ENCODE data around the gene PI4KA. TPM values are rescaled to one million over a fixed set of nuclear protein-coding genes. Genes with fewer than 3 reads are reported as not detected.

PI4KA gene
- total and polyA plus RNA-seq, 10 donors: 29.8 to 143 (median 108) TPM

DNA sequence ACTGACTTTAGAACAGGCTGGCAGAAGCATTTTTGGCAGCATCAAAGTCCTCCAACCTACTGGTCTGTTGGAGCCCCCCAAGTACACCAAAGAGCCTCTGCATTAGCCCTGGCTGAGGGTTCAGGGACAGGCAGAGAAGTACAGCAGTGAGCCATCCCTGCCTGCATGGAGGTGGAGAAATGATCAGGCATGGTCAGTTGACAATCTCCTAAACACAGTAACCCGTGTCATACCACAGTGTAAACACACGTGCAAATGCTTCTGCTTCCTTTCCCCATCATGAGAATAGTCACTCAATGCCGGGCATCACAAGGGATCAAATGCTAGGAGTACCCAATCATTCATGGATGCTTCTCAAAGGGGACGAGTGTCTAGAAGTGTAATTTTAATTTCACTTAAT, 76.5 kb downstream of the PI4KA start:
- intact Hi-C loops (cut with DNase I; ENCODE audit: low total_unique reads): no loop called here
- TF ChIP-seq, protein P1, sequence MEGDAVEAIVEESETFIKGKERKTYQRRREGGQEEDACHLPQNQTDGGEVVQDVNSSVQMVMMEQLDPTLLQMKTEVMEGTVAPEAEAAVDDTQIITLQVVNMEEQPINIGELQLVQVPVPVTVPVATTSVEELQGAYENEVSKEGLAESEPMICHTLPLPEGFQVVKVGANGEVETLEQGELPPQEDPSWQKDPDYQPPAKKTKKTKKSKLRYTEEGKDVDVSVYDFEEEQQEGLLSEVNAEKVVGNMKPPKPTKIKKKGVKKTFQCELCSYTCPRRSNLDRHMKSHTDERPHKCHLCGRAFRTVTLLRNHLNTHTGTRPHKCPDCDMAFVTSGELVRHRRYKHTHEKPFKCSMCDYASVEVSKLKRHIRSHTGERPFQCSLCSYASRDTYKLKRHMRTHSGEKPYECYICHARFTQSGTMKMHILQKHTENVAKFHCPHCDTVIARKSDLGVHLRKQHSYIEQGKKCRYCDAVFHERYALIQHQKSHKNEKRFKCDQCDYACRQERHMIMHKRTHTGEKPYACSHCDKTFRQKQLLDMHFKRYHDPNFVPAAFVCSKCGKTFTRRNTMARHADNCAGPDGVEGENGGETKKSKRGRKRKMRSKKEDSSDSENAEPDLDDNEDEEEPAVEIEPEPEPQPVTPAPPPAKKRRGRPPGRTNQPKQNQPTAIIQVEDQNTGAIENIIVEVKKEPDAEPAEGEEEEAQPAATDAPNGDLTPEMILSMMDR (IDR thresholded peaks at IDR 0.05 in 8 of 11, conservative IDR thresholded peaks at IDR 0.05 in 3 of 11): no peak
- TF ChIP-seq POLR2AphosphoS5 (IDR thresholded peaks at IDR 0.05) (no peak), POLR2A (IDR thresholded peaks at IDR 0.05) (no peak)
- DNase-seq: no peak
- Histone ChIP-seq H3K27me3 (replicated peaks in 1 of 7) (no peaks in the 10 kb centered on the region), H3K9me3 (no peaks in the 10 kb centered on the region), H3K4me1 (peaks cover 0 to 24% (median 14%) of the 10 kb centered on the region in 6 donors), H3K27ac (no peak overlapping the region), H3K36me3 (peaks cover 0 to 91% (median 19%) of the 10 kb centered on the region in 6 donors), H3K4me3 (no peak overlapping the region)
- 80 to 96% (median 91%) methylated on average over 4 of the region's 4 CpGs for WGBS, 5 donors

DNA sequence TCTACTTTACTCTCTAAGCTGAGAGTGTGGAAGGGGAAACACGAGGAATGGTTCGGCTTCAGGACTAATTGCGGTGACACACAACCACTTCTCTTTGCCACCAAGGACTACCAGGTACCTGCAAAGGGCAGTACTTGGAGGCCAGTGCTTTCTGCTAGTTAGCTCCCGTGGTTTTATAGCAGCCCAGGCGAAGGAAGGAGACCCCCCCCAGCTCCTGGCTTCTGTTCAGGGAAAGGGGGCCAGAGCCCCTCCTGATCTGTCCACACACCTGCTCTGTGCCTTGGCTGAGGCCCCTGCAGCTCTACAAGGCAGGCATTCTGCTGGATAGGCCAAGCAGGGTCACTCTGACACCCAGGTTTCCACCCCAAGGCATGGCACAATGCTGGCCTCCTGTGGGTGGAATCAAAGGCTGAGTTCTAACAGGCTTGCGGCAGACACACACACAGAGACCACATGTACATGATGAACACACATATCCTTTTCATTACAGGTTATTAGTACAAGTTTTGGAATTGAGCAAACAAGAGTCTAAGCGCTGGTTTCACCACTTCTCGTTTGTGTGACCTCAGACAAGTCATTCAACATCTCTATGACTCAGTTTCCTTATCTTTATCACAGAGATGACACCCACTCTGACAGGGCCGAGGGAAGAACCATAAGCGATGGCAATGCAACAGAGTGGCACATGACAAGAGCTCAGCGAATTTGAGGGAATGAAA, 77.2 kb downstream of the PI4KA start:
- no peak overlapping the region for H3K4me3 ChIP-seq
- intact Hi-C loops (cut with DNase I; ENCODE audit: low total_unique reads): no loop called here
- peaks cover 0 to 24% (median 14%) of the 10 kb centered on the region in 6 donors for H3K4me1 ChIP-seq
- TF ChIP-seq POLR2A (IDR thresholded peaks at IDR 0.05) (no peak), POLR2AphosphoS5 (IDR thresholded peaks at IDR 0.05) (no peak)
- TF ChIP-seq, protein P1 (IDR thresholded peaks at IDR 0.05 in 8 of 11, conservative IDR thresholded peaks at IDR 0.05 in 3 of 11): no peak
- peak overlapping the region in 1 of 8 donors; percentile 4 for H3K27ac ChIP-seq
- WGBS, 5 donors: 79 to 92% (median 82%) methylated on average over 11 of the region's 11 CpGs
- H3K36me3 ChIP-seq: peaks cover 0 to 86% (median 17%) of the 10 kb centered on the region in 6 donors
- DNase-seq: no peak
- no peaks in the 10 kb centered on the region for H3K27me3 ChIP-seq (replicated peaks in 1 of 7)
- H3K9me3 ChIP-seq: no peaks in the 10 kb centered on the region

DNA sequence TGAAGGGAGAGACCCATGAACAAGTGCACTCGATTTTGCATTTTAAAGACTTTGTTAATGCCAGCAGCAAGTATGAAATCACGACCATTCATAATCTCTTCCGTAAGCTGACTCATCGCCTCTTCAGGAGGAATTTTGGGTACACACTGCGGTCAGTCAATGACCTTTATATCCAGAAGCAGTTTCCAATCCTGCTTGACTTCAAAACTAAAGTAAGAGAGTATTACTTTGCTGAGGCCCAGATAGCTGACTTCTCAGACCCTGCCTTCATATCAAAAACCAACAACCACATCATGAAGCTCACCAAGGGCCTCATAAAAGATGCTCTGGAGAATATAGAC, 78.8 kb downstream of the PI4KA start:
- Histone ChIP-seq H3K9me3 (no peaks in the 10 kb centered on the region), H3K4me3 (no peak overlapping the region), H3K4me1 (peaks cover 0 to 19% (median 14%) of the 10 kb centered on the region in 6 donors), H3K27ac (no peak overlapping the region), H3K27me3 (replicated peaks in 1 of 7) (no peaks in the 10 kb centered on the region), H3K36me3 (peaks cover 0 to 84% (median 19%) of the 10 kb centered on the region in 6 donors)
- TF ChIP-seq POLR2AphosphoS5 (IDR thresholded peaks at IDR 0.05) (no peak), POLR2A (IDR thresholded peaks at IDR 0.05) (no peak)
- TF ChIP-seq, protein P1 (IDR thresholded peaks at IDR 0.05 in 8 of 11, conservative IDR thresholded peaks at IDR 0.05 in 3 of 11): no peak
- DNase-seq: no peak
- intact Hi-C loops (cut with DNase I; ENCODE audit: low total_unique reads): no loop called here
- WGBS, 5 donors: 93 to 97% (median 95%) methylated on average over 5 of the region's 5 CpGs

DNA sequence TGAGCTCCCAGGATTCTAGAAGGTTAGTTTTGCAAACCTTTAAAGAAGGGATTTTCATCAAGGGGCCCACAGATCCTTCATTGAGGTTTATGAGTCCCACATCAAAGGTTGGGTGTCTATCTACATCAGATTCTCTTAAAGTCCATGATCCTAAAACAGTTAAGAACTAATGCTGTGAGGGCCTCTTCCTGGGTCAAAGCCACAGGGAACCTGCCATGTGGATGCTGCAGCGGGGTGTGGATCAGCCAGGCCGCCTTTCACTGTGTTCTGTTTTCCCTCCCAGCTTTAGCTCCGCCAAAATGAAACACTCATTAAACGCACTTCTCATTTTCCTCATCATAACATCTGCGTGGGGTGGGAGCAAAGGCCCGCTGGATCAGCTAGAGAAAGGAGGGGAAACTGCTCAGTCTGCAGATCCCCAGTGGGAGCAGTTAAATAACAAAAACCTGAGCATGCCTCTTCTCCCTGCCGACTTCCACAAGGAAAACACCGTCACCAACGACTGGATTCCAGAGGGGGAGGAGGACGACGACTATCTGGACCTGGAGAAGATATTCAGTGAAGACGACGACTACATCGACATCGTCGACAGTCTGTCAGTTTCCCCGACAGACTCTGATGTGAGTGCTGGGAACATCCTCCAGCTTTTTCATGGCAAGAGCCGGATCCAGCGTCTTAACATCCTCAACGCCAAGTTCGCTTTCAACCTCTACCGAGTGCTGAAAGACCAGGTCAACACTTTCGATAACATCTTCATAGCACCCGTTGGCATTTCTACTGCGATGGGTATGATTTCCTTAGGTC, 79.4 kb downstream of the PI4KA start:
- no peak overlapping the region for H3K4me3 ChIP-seq
- H3K27ac ChIP-seq: no peak overlapping the region
- WGBS, 5 donors: 89 to 94% (median 91%) methylated on average over 25 of the region's 25 CpGs
- no peak for DNase-seq
- no peaks in the 10 kb centered on the region for H3K9me3 ChIP-seq
- H3K27me3 ChIP-seq (replicated peaks in 1 of 7): no peaks in the 10 kb centered on the region
- H3K4me1 ChIP-seq: peaks cover 0 to 14% (median 8%) of the 10 kb centered on the region in 6 donors
- no peak for TF ChIP-seq POLR2AphosphoS5 (IDR thresholded peaks at IDR 0.05)
- TF ChIP-seq POLR2A (IDR thresholded peaks at IDR 0.05): no peak
- TF ChIP-seq, protein P1 (IDR thresholded peaks at IDR 0.05 in 8 of 11, conservative IDR thresholded peaks at IDR 0.05 in 3 of 11): no peak
- intact Hi-C loops (cut with DNase I; ENCODE audit: low total_unique reads): no loop called here
- H3K36me3 ChIP-seq: peaks cover 0 to 89% (median 19%) of the 10 kb centered on the region in 6 donors

All from spleen (tissue), 11 donors.